Stimulated activated CD8-positive, alpha-beta memory T cell treated with anti-CD3 and anti-CD28 coated beads, Interleukin-15, amount 100 ng/mL, for 24 hours (primary cell): ENCODE measurements around the gene TRIM15.
"Not testable (repeated sequence)": the region's sequence is repeated elsewhere in the genome, so short reads cannot be mapped to it uniquely, and the experiment has no call there.

Experiments
- DNase-seq: peaks from one replicate; pipeline ENCODE4 v3.0.0-alpha.2; 2020; ENCODE audit warnings: low read depth

TRIM15 gene

DNA sequence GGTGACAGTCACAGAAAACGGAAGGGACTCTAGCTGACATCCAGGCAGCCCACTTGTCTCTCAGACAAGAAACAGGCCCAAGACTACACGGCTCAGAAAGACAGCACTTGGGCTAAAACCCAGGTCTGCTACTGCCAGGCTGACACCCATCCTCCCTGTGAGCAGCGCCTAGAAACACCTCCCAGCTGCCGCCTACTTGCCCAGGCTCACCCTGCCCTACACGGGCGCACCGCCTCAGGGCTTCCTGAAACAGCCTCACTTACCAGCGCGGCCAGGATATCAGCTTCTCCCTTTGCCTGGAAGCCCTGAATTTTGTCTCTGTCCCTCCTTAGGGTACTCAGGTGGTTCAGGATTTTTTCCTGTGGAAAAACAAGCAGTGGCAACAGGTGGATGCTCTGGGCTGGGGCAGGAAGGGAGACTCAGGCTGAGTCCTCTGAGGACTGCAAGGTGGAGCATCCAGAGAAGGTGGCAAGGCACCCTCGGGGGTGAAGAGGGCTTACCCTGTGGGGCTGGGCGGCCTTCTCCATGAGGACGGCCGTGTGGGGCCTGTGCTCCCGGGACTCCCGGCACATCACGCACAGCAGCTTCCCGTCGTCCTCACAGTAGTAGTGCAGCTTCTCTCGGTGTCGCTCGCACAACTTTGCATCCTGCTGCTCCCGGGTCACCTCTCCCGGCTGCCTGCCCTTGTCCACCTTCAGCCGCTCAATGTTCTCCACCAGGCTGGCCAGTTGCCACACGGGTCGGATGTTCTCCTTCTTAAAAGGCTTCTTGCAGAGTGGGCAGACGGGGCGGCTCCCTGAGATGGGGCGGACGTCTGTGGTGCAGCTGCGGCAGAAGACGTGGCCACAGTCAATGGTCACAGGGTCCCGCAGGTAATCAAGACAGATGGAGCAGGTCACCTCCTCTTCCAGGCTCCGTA, 35.1 kb downstream of the TRIM15 start:
- no peak for DNase-seq

DNA sequence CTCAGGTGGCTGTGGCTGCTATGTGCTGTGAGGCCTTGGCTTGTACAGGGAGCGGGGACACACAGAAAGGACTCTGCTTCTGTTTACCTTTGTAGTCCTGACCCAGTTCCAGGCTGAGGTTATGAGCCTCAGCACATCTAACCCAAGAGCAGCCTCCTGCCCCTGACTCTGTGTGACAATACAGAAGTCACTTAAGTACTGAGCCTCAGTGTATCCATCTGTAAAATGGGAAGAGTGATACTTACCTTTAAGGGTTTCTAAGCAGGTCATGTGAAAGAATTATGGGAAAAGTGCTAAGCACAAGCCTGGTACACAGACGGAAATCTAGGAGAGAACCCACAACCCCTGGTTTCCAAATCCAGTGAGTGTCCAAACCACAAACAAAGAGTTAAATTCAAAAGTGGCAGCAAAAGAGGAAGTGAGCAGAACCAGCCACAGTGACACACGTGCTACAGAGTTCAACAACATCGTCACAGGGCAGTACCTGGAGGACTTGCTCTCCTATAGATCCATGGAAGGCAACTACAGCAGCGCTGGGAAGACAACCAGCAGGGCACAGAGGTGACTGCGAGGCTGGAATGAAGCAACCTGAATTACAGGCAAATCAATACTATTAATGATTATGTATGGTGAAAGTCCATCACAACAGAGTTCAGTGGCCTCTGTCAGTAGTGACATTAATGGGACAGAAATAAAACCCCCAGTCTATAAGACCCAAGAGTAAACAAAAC, 37.4 kb downstream of the TRIM15 start:
- no peak for DNase-seq

DNA sequence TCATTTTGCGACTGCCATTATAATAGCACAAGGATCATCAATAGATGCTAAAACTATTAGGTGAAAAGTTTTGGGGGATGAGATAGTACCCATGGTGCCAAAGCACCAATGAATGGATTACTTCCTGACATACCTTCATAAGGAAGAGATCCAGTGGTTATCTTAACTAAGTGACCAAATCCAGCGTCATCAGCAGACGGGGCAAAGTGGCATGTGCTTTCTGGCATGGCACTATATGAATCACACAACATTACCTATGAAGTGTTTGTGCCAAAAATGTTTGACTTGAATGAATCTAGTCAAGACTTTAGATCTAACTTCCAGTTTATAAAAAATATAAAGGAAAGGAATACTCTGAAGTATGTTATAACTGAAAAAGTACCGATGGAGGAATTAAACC, 39.0 kb downstream of the TRIM15 start:
- no peak for DNase-seq

DNA sequence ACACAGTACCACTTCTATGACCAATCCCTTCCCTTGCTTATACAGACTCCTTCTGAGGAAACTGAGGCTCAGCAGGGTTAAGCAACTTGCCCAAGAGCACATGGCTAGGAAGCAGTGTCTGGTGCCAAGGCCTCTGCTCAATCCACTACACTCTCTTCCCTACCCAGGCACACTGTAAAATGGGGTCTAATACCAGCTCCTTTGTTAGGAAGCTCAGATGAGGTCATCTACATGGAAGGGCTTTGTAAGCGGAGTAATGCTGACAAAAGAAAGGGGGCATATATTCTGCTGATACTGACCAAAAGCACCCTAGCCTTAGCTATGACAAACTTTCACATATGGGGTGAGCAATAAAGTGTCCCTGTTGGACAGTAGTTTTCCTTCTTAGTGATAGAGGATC, 40.8 kb downstream of the TRIM15 start:
- DNase-seq: no peak

DNA sequence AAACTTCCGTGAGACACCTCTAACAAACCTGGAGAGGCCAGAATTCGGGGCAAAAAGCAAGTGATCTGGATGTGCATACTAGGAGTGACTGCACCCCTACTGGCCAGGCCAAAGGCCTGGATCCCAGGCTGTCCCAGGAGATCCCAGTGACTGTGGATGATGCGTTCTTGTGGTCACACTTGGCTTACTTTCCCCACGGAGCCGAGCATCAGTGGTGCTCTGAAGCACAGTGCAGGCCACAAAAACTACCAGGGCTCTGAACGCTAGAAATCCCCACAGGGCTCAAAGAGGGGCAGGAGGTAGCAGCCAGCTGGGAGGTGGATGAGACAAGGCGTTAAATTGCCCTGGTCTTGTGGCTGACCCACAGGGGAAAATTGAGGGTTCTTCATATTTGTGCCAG, 42.8 kb downstream of the TRIM15 start:
- DNase-seq: no peak

DNA sequence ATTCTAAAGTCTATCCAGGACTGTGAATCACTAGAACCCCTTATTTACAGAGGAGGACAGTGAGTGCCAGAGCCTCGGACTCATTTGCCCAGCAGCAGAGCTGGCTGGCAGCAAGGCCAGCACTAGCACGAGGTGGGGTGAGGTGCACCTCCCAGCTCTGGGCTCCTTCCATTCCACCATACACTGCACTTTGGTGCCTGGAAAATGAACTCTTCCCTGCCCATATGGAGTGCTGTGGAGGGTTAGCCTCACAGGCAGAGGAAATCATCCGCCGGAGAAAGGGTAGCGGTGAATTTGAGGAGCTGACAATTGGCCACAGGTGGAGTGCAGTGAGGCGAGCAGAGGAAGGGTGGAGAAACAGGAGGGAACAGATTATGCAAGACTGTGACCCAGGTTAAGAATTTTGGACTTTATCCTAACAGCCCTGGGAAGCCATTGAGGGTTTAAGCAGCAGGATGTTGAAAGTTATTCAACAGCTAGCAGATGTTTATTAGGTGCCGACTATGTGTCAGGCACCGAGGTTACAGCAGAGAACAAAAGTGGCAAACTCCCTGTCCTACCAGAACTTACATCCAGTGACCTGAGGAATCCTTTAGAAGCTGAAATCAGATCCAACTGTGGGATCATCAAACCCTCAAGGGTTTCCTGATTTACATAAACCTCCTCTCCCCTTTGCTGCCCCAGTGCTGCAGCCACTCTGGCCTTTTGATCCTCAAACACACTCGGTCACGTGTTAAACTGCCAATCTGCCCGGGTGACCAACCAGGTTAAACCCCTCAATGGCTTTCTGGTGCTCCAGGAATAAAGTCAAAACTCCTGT, 43.7 kb downstream of the TRIM15 start:
- DNase-seq: no peak

DNA sequence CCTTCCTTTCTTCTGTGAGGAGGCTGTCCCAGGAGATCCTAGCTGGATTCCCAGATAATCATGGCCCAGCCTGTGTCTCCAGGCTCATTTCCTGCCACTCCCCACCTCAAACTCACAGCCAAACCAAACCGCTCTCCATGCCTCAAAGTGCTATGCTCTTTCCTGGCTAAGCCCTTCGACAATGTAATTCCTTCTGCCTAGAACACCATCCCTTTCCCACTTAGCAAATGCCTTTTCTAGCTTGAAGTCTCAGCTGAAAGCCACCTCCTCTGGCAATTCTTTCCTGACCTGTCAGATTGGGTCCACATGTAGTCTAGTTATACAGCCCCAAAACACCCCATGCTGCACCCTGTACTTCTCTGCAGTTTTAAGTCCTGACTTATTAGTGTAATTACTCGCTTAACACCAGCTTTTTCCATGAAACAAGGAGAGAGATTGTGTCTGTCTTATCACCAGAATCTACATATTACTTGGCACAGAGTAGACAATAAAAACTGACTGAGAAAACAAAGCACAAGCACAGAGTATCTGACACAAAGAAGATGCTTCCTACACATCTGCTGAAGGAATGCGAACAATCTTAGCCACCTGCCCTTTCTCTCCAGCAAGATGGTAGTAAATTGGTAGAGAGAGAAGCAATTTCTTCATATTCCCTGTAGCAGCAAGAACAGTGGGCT, 44.4 kb downstream of the TRIM15 start:
- no peak for DNase-seq

DNA sequence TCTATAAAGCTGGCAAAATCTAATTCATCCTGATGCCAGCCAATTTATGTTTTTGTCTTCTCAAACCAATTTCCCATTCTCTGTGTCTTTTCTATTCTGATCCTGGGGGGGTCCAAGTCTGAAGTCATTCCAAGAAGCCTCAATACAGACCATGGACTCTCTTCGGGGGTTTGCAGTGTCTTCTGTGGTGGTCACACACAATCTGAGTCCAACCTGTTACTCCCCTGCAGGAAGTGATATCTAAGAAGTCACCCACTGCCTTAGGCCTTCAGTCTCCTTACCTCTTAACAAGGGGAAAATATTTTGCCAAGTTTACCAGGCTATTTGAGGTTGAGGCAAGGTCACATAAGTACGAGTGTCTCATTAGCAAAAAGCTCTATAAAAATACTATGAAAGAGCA, 48.0 kb downstream of the TRIM15 start:
- no peak for DNase-seq

DNA sequence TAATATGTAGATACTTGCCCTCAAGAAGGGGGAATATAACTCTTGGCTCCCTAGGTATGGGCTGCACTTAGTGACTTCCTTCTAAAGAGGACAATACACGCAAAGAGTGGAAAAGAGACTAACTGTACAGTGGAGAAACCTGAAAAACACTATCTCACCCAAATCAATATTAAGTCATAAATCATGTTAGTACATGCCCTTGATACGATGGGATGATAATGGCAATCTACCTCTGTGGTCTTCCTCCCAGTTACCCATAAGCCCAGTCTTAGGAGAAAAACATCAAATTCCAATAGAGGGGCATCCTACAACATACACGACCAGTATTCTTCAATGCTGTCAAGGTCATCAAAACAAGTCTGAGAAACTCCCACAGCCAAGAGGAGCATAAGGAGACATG, 48.6 kb downstream of the TRIM15 start:
- DNase-seq: no peak

DNA sequence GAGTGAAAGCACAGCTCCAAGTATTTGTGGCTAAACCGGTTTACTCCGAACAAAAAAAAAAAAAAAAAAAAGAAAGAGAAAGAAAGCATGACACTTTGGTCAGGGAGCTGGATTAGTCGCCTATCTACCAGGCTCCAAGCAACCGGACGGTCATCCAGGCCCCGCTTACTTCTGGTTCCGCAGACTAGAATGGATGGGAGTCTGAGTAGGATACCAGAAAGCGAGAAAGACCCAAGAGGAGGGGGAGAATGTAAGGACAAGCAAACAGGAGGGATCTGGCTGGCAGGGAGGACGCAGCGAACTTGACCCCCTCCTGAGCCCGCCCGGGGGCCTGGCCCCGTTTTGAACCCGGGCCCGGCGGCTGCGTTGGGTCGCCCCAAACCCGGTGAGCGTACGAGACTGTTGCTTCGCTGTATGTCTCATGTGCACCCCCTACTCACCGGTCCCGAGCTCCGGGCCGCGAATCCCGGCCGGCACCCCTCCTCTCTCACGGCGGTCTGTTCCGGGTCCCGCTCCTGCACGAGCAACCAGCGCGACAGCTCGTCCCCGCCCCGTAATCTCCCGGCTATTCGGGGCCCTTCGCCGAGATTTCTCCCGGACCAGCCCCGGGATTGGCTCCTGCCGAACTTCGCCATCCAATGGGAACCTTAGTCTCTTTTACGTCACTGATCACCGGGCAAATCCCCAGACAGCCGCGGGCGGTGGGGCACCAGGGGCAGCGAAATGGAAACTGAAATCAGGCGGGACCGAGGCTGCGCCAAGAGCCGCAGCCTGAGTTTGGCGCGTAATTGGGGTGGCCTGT, 49.7 kb downstream of the TRIM15 start, which contains the start of gene TRIM26:
Gene TRIM26, minus strand, starts transcription at position 542 of the 802 bp plus-strand sequence. CDS start 14,303 bp downstream, outside the sequence.
- peak; percentile 75 for DNase-seq

DNA sequence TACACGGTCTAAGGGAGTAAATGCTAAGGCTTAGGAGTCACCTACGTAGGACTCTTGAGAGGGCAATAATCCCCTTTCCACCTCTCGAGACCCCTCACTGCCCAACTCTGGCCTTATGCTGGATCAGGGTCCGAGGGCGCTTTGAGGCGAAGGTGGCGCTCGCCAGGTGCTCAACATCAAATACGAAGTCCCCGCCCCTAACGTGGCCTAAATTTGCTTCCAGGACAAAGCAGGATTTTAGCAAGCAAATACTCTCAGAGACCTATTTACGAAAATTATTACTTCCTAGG, 50.3 kb downstream of the TRIM15 start:
- no peak for DNase-seq

DNA sequence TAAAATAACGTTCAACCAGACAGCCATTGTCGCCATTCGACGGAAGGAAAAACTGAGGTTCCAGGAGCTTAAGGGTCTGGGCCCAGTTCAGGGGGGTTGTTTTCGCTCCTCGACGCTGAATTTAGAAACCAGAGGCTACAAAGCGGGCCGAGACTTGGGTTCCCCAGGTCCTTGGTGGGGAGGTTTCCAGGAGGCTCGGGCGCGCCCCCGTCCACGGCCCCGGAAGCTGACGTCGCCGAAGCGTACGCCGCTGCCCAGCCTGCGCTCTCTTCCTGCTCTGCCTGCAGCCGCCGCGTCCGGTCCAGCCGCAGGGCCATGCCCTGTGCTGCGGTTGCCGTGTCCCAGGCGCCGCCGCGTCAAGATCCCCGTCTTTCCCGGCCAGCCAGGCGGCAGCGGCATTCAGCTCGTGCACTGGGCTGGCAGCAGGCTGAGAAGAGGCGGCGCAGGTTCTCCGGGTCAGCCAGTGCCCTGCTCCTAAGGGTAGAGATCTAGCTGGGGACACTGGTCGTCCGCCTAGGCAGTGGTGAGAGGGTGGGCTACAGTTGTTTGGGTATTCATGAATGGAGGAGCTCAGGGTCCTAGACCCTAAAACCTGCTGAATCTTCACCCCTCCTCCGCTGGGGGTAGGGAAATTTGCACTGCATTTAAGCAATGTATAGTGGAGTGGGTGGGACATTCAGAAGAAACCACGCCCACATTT, 50.8 kb downstream of the TRIM15 start:
- peak; percentile 52 for DNase-seq

DNA sequence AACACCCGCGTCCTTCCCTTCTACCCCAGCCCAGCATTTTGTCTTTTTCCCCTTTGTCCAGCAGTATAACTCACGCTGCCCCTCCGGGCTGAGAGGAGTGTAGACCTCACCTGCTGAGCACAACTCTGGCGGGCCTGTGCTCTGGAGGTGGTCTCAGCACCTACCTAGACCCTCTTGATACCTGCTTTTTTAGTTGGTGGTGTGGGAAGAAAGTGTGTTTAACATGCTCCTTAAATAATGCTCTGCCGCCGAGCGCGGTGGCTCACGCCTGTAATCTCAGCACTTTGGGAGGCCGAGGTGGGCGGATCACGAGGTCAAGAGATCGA, 51.3 kb downstream of the TRIM15 start:
- DNase-seq: no peak

DNA sequence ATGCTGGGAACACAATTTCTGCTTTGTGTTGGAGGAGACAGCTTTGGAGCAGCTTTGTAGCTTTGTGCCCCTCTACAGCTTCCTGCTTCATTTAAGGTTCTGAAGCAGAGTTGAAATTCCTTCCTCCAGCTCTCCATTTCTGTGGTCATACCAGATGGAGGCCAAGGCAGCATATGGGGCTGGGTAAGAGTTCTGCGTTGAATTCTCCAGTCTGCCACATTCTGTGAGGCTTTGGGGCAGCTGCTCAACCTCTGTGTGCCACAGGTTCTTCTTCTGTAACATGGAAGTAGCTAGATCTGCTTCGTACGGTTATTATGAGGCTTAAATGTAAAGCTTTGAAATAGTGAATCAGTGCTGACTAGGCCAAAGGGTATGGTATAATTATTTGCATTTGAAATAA, 52.8 kb downstream of the TRIM15 start:
- no peak for DNase-seq

DNA sequence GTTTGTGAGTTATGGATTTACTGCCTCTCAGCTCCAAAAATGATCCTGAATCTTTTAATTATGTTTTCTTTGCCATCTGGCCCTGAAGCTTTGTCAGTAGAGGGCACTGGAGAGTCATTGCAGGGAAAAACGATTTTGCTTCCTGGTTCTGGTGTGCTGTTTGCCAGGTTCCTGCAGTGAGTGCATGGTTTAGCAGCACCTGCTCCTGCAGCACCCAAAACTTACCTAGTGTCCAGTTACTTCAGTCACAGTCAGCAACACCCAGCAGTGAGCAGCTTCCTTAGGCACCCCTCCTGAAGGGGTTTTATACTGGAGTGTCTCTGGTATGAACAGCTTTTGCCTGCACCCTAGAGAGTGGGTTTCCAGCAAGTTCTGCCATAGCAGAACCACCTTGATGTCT, 55.9 kb downstream of the TRIM15 start:
- DNase-seq: no peak

DNA sequence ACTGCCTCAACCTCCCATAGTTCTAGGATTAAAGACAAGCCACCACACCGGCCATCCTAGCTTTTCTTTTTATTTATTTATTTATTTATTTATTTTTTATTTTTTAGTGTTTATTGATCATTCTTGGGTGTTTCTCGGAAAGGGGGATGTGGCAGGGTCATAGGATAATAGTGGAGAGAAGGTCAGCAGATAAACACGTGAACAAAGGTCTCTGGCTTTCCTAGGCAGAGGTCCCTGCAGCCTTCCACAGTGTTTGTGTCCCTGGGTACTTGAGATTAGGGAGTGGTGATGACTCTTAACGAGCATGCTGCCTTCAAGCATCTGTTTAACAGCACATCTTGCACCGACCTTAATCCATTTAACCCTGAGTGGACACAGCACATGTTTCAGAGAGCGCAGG, 58.0 kb downstream of the TRIM15 start:
- DNase-seq: not testable (repeated sequence)

DNA sequence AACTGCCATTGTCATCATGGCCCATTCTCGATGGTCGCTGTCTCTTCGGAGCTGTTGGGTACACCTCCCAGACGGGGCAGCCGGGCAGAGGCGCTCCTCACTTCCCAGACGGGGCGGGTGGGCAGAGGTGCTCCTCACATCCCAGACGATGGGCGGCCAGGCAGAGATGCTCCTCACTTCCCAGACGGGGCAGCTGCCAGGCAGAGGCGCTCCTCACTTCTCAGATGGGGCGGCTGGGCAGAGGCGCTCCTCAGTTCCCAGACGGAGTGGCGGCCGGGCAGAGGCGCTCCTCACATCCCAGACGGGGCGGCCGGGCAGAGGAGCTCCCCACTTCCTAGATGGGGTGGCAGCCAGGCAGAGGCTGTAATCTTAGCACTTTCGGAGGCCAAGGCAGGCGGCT, 58.6 kb downstream of the TRIM15 start:
- DNase-seq: not testable (repeated sequence)
